HG02759 (cell line): ENCODE results near the gene FHIP1B.

Experiments used
- ATAC-seq: cut with Tn5 transposase; IDR thresholded peaks from one replicate; pipeline ENCODE4 v1.9.1; 2021; ENCODE audit warnings: mild to moderate bottlenecking, moderate library complexity; ENCODE audit not compliant: unreplicated experiment

The FHIP1B gene

GRCh38 chr11:6202041-6202440 is 32.4 kb downstream of the FHIP1B start:
- no peak for ATAC-seq

- no peak for ATAC-seq
Observed at GRCh38 chr11:6201481-6201880, 33.0 kb downstream of the FHIP1B start.

- no peak for ATAC-seq
Observed at GRCh38 chr11:6200975-6201374, 33.5 kb downstream of the FHIP1B start.

- no peak for ATAC-seq
Observed at GRCh38 chr11:6199174-6199810, 35.1 kb downstream of the FHIP1B start, which contains the start of gene OR52W1. TSS of gene OR52W1 (plus strand) at chr11:6199224. CDS start at chr11:6199224, 0 bp downstream.

GRCh38 chr11:6197466-6198200 is 36.8 kb downstream of the FHIP1B start:
- ATAC-seq, result no peak

- ATAC-seq, result no peak
Observed at GRCh38 chr11:6196396-6196795, 38.0 kb downstream of the FHIP1B start.

GRCh38 chr11:6194065-6194581 is 40.3 kb downstream of the FHIP1B start:
- ATAC-seq, result no peak

- no peak for ATAC-seq
Observed at GRCh38 chr11:6191742-6192141, 42.7 kb downstream of the FHIP1B start.

- ATAC-seq, result no peak
Observed at GRCh38 chr11:6175440-6175839, 59.0 kb downstream of the FHIP1B start.

- no peak for ATAC-seq
Observed at GRCh38 chr11:6170226-6170625, 64.2 kb downstream of the FHIP1B start, which contains the start of gene OR52B2. TSS of gene OR52B2 (minus strand) at chr11:6170326. CDS start at chr11:6170326, 0 bp downstream.
